Suprapubic skin (tissue), 4 donors: ENCODE results near the gene PSG3.
"Not testable (repeated sequence)": the region's sequence is repeated elsewhere in the genome, so short reads cannot be mapped to it uniquely, and the experiment has no call there.

Source experiments
- POLR2A ChIP-seq, 2 donors: fragments of 450-650 bp; IDR thresholded peaks; one replicate each; pipeline ENCODE4 v1.6.1; 2017; ENCODE audit warnings: antibody characterized with exemption in 2 of 2, mild to moderate bottlenecking in 2 of 2, moderate library complexity in 2 of 2
- POLR2AphosphoS5 ChIP-seq, 3 donors: sonication (generic); formaldehyde crosslinking; IDR thresholded peaks; one replicate each; pipeline ENCODE4 v1.6.1; 2017; ENCODE audit warnings: antibody characterized with exemption in 3 of 3
- TF ChIP-seq, protein P1 (sequence below), 2 donors: fragments of 200-600 bp in 1 of 2; fragments of 450-650 bp in 1 of 2; sonication (generic) in 1 of 2; IDR thresholded peaks; one replicate each; pipeline ENCODE4 v1.5.1; 2016 to 2019; ENCODE audit warnings: antibody characterized with exemption in 2 of 2, mild to moderate bottlenecking in 1 of 2, moderate library complexity in 1 of 2

DNA sequence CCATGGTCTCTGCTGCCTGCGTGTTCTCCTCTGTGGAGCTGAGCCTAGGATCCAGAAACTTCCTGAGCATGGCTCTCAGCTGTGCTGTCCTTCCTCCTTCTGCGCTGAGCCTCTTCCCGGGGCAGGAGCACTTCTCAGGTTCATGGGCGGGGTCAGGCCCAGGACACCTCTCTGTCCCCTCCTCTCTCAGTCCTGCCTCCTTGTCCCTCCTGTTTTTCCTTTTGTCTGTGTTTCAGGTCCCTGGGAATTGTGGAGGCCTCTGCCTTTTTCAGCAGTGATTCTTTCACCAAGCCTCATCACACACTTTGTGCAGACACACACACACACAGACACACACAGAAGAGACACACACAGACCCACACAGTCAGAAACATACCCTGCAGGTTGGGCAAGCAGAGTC, at the start of gene PSG3:
- TF ChIP-seq, protein P1, sequence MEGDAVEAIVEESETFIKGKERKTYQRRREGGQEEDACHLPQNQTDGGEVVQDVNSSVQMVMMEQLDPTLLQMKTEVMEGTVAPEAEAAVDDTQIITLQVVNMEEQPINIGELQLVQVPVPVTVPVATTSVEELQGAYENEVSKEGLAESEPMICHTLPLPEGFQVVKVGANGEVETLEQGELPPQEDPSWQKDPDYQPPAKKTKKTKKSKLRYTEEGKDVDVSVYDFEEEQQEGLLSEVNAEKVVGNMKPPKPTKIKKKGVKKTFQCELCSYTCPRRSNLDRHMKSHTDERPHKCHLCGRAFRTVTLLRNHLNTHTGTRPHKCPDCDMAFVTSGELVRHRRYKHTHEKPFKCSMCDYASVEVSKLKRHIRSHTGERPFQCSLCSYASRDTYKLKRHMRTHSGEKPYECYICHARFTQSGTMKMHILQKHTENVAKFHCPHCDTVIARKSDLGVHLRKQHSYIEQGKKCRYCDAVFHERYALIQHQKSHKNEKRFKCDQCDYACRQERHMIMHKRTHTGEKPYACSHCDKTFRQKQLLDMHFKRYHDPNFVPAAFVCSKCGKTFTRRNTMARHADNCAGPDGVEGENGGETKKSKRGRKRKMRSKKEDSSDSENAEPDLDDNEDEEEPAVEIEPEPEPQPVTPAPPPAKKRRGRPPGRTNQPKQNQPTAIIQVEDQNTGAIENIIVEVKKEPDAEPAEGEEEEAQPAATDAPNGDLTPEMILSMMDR (IDR thresholded peaks at IDR 0.05), result not testable (repeated sequence)
- not testable (repeated sequence) for TF ChIP-seq POLR2A, POLR2AphosphoS5 (IDR thresholded peaks at IDR 0.05)
